PC-9 (cell line): ENCODE results near the gene HS6ST3. TPM values are rescaled to one million over a fixed set of nuclear protein-coding genes. Genes with fewer than 3 reads are reported as not detected.
A peak's percentile ranks its signal among the peaks of the same experiment; 100 is the strongest.

Experiments used
- BruUV-seq: library from RNA; stranded (reverse); fragments of 400-500 nt; replicated peaks from 2 replicates; lab custom pipeline; 2021; lab: Mats Ljungman, UMichigan
- CTCF ChIA-PET: fragments of 300-600 bp; sonication (Branson Sonifier 250); formaldehyde crosslinking; loops from one replicate; lab custom pipeline; 2022; ENCODE audit warnings: antibody characterized with exemption; lab: Charles Lee
- POLR2A ChIA-PET: fragments of 300-600 bp; sonication (Branson Sonifier 250); formaldehyde crosslinking; loops from one replicate; lab custom pipeline; 2022; ENCODE audit warnings: antibody characterized with exemption; ENCODE audit not compliant: unreplicated experiment; lab: Charles Lee
- DNase-seq, 2 experiments: peaks; one replicate each; pipeline versions ENCODE4 v3.0.0 to v3.0.0-alpha.2; 2015 to 2022; ENCODE audit warnings: mixed read lengths in 1 of 2
- H2AFZ ChIP-seq: fragments of 200-600 bp; sonication (generic); 2 replicates; pipeline ENCODE4 v1.8.1; 2017; ENCODE audit warnings: antibody characterized with exemption
- H3F3A ChIP-seq: fragments of 200-600 bp; sonication (generic); 2 replicates; pipeline ENCODE4 v1.8.1; 2017; ENCODE audit warnings: antibody characterized with exemption, mild to moderate bottlenecking, low read depth; ENCODE audit not compliant: insufficient read depth
- H3K27ac ChIP-seq: fragments of 200-600 bp; sonication (generic); 2 replicates; pipeline ENCODE4 v1.6.1; 2016; ENCODE audit warnings: mixed run types
- H3K27me3 ChIP-seq: fragments of 200-600 bp; sonication (generic); 2 replicates; pipeline ENCODE4 v1.6.1; 2016; ENCODE audit warnings: low read depth, mixed run types; ENCODE audit not compliant: insufficient read depth
- H3K36me3 ChIP-seq: fragments of 200-600 bp; sonication (generic); 2 replicates; pipeline ENCODE4 v1.6.1; 2016; ENCODE audit warnings: low read depth, mixed run types
- H3K4me1 ChIP-seq: fragments of 200-600 bp; sonication (generic); replicated peaks from 2 replicates; pipeline ENCODE4 v1.6.1; 2016; ENCODE audit warnings: mixed run types; ENCODE audit not compliant: insufficient read depth
- H3K4me2 ChIP-seq: fragments of 200-600 bp; sonication (generic); 2 replicates; pipeline ENCODE4 v1.6.1; 2017; ENCODE audit warnings: mixed run types
- H3K4me3 ChIP-seq: fragments of 200-600 bp; sonication (generic); 2 replicates; pipeline ENCODE4 v1.6.1; 2016; ENCODE audit warnings: mixed run types
- H3K79me2 ChIP-seq: fragments of 200-600 bp; sonication (generic); 2 replicates; pipeline ENCODE4 v1.6.1; 2017; ENCODE audit warnings: low read depth, mixed run types
- H3K9me2 ChIP-seq: fragments of 200-600 bp; sonication (generic); 2 replicates; pipeline ENCODE4 v1.8.1; 2017; ENCODE audit warnings: mild to moderate bottlenecking; ENCODE audit not compliant: insufficient read depth
- H3K9me3 ChIP-seq: fragments of 200-600 bp; sonication (generic); 2 replicates; pipeline ENCODE4 v1.8.1; 2016; ENCODE audit warnings: low read depth; ENCODE audit not compliant: insufficient read depth
- H4K20me1 ChIP-seq: fragments of 200-600 bp; sonication (generic); 2 replicates; pipeline ENCODE4 v1.8.1; 2017; ENCODE audit not compliant: insufficient read depth
- EZH2 ChIP-seq: fragments of 200-600 bp; sonication (generic); IDR thresholded peaks from 2 replicates; pipeline ENCODE4 v1.8.0; 2017; ENCODE audit warnings: antibody characterized with exemption, low read depth
- intact Hi-C: fragments of 100-400 bp; cut with micrococcal nuclease; formaldehyde crosslinking; loops from one replicate; pipeline ENCODE4 v1.10.0; 2022; ENCODE audit not compliant: unreplicated experiment
- total RNA-seq: library from RNA; stranded (reverse); gene quantifications from 2 replicates; pipeline ENCODE4 v1.2.3, GENCODE V29; 2021
- TF ChIP-seq, protein P1 (sequence below): fragments of 200-600 bp; sonication (generic); conservative IDR thresholded peaks from 2 replicates; pipeline ENCODE4 v1.6.1; 2017; ENCODE audit warnings: mixed run types, antibody characterized with exemption, mild to moderate bottlenecking, moderate library complexity

HS6ST3 gene
- total RNA-seq, 1 experiment from 2014 or later, result not detected

DNA sequence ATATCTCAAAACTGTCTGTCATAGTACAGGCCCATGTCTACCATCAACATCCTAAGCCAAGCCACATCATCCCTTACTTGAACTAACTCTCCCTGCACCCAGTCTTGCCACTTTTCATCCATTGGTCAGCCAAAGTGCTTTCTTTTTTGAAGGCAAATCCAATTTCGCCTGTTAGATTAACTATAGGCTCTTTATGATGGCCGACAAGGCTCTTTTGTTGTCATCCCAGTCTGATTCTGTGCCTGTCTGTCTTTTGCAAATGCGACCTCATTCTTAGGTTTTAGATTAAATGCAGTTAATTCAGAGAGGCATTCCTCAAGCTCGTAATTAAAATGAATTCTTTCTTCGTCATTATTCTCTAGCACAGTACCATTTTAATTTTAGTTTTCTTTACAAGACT is 148.3 kb downstream of the HS6ST3 start:
- H2AFZ ChIP-seq, result no peak overlapping the region
- H3K27ac ChIP-seq, result 0 out of 2 replicates have a peak overlapping the region, but pooled peaks have one; percentile 20
- H3K4me3 ChIP-seq, result no peak overlapping the region
- intact Hi-C loops, result no loop called here
- H3K36me3 ChIP-seq, result no peaks in the 10 kb centered on the region
- POLR2A ChIA-PET, result no interaction called here
- CTCF ChIA-PET, result no interaction called here
- H3K4me2 ChIP-seq, result 0 out of 2 replicates have a peak overlapping the region, but pooled peaks have one; percentile 11
- H4K20me1 ChIP-seq, result no peaks in the 10 kb centered on the region
- no peaks in the 10 kb centered on the region for H3K79me2 ChIP-seq
- H3K9me3 ChIP-seq, result no peaks in the 10 kb centered on the region; the same call in 1 of the 2 replicates
- no TSS peak for BruUV-seq
- DNase-seq, result no peak
- no peaks in the 10 kb centered on the region for H3K9me2 ChIP-seq
- H3K27me3 ChIP-seq, result no peaks in the 10 kb centered on the region
- TF ChIP-seq, protein P1, sequence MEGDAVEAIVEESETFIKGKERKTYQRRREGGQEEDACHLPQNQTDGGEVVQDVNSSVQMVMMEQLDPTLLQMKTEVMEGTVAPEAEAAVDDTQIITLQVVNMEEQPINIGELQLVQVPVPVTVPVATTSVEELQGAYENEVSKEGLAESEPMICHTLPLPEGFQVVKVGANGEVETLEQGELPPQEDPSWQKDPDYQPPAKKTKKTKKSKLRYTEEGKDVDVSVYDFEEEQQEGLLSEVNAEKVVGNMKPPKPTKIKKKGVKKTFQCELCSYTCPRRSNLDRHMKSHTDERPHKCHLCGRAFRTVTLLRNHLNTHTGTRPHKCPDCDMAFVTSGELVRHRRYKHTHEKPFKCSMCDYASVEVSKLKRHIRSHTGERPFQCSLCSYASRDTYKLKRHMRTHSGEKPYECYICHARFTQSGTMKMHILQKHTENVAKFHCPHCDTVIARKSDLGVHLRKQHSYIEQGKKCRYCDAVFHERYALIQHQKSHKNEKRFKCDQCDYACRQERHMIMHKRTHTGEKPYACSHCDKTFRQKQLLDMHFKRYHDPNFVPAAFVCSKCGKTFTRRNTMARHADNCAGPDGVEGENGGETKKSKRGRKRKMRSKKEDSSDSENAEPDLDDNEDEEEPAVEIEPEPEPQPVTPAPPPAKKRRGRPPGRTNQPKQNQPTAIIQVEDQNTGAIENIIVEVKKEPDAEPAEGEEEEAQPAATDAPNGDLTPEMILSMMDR, result no peak
- TF ChIP-seq EZH2, result no peak
- no peaks in the 10 kb centered on the region for H3F3A ChIP-seq
- H3K4me1 ChIP-seq, result 0 out of 2 replicates have a peak, but pooled peaks cover 11% of the 10 kb centered on the region

DNA sequence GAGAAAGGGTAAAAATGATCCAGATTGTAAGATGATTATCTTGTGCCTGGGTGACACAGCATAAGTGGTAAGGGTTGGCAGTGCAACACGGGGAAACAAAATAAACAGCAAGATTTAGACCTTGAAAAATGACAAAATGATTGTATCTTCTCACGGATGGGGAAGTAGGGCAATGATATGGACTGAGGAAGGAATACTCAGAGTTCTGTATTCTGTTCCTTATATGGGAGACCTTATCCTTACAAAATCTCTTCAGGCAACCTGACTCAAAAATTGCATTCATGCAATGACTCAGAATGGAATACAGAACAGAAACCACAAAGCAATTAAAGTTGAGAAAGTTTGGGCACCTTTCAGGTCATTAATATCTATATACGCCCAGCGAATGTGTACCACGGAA is 149.0 kb downstream of the HS6ST3 start:
- TF ChIP-seq EZH2, result no peak
- TF ChIP-seq, protein P1, result no peak
- H3K4me1 ChIP-seq, result 0 out of 2 replicates have a peak, but pooled peaks cover 11% of the 10 kb centered on the region
- H3K36me3 ChIP-seq, result no peaks in the 10 kb centered on the region
- H3K4me2 ChIP-seq, result peak overlapping the region; percentile 11; the same call in 1 of the 2 replicates
- no peaks in the 10 kb centered on the region for H3K9me2 ChIP-seq
- ChIA-PET CTCF (no interaction called here), POLR2A (no interaction called here)
- H2AFZ ChIP-seq, result no peak overlapping the region
- peak in 1 of 2 experiments; percentile 73 for DNase-seq
- H3K27me3 ChIP-seq, result no peaks in the 10 kb centered on the region
- no peaks in the 10 kb centered on the region for H3F3A ChIP-seq
- H3K9me3 ChIP-seq, result no peaks in the 10 kb centered on the region; the same call in 1 of the 2 replicates
- H3K79me2 ChIP-seq, result no peaks in the 10 kb centered on the region
- no peaks in the 10 kb centered on the region for H4K20me1 ChIP-seq
- no peak overlapping the region for H3K4me3 ChIP-seq
- no TSS peak for BruUV-seq
- intact Hi-C loops, result no loop called here
- H3K27ac ChIP-seq, result 0 out of 2 replicates have a peak overlapping the region, but pooled peaks have one; percentile 20

DNA sequence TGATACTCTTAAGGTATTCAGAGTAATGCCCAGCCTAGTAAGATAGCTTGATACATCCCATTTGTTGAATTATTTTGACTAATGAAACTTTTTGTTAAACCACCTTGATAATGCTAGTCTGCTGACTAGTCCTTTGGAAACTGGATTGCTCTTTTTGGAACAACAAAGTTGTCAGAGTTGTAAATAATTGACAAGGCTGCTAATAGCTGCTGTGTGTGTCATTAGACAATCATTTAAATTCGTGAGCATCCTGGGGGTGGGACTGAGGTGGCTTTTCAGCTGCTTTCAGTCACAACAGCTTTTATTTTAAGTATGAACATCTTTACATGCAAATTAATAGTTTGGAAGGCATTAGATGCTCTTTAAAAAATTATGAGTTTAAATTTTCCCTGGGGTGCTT is 153.5 kb downstream of the HS6ST3 start:
- H3K4me2 ChIP-seq, result no peak overlapping the region
- POLR2A ChIA-PET, result no interaction called here
- CTCF ChIA-PET, result no interaction called here
- H3K9me3 ChIP-seq, result no peaks in the 10 kb centered on the region
- no peaks in the 10 kb centered on the region for H3K79me2 ChIP-seq
- no peak for DNase-seq
- no peak overlapping the region for H3K4me3 ChIP-seq
- H3F3A ChIP-seq, result no peaks in the 10 kb centered on the region
- no peaks in the 10 kb centered on the region for H3K9me2 ChIP-seq
- H3K4me1 ChIP-seq, result 0 out of 2 replicates have a peak, but pooled peaks cover 11% of the 10 kb centered on the region
- no TSS peak for BruUV-seq
- no peak overlapping the region for H3K27ac ChIP-seq
- no peaks in the 10 kb centered on the region for H4K20me1 ChIP-seq
- no peak overlapping the region for H2AFZ ChIP-seq
- no peaks in the 10 kb centered on the region for H3K36me3 ChIP-seq
- no peaks in the 10 kb centered on the region for H3K27me3 ChIP-seq
- intact Hi-C loops, result no loop called here
- TF ChIP-seq, protein P1, result no peak
- TF ChIP-seq EZH2, result no peak
